Liver (tissue), 9 donors: Measurements from ENCODE around the gene UCN3. TPM values are rescaled to one million over a fixed set of nuclear protein-coding genes. Genes with fewer than 3 reads are reported as not detected.

Experiments
- DNase-seq: peaks from one replicate; pipeline ENCODE4 v3.0.0-alpha.2; 2017; ENCODE audit warnings: low spot score
- H3K27ac ChIP-seq, 2 donors: one replicate each; pipeline ENCODE4 v1.7.0; 2013; ENCODE audit warnings: inconsistent platforms in 2 of 2, low read length in 2 of 2, control low read depth in 1 of 2, low read depth in 1 of 2, mild to moderate bottlenecking in 1 of 2
- H3K27me3 ChIP-seq, 4 donors: one replicate each; pipeline versions ENCODE4 v1.6.1 to v1.7.0; 2013; ENCODE audit warnings: low read length in 3 of 4, inconsistent platforms in 1 of 4, mild to moderate bottlenecking in 1 of 4, moderate library complexity in 1 of 4; ENCODE audit not compliant: control insufficient read depth in 4 of 4, insufficient read depth in 4 of 4
- H3K36me3 ChIP-seq, 4 donors: one replicate each; pipeline versions ENCODE4 v1.6.1 to v1.7.0; 2013; ENCODE audit warnings: low read length in 3 of 4, mild to moderate bottlenecking in 3 of 4, low read depth in 1 of 4, moderate library complexity in 1 of 4; ENCODE audit not compliant: control insufficient read depth in 4 of 4, insufficient read depth in 3 of 4
- H3K4me1 ChIP-seq, 4 donors: one replicate each; pipeline versions ENCODE4 v1.6.1 to v1.7.0; 2013; ENCODE audit warnings: low read length in 3 of 4, mild to moderate bottlenecking in 3 of 4, moderate library complexity in 1 of 4; ENCODE audit not compliant: control insufficient read depth in 4 of 4, insufficient read depth in 4 of 4
- H3K4me3 ChIP-seq, 3 donors: one replicate each; pipeline versions ENCODE4 v1.6.1 to v1.7.0; 2013; ENCODE audit warnings: low read length in 3 of 3, control low read depth in 1 of 3, low read depth in 1 of 3, mild to moderate bottlenecking in 1 of 3
- H3K9ac ChIP-seq, 2 donors: one replicate each; pipeline ENCODE4 v1.7.0; 2013; ENCODE audit warnings: low read length in 2 of 2, mild to moderate bottlenecking in 2 of 2, moderate library complexity in 2 of 2, control low read depth in 1 of 2, low read depth in 1 of 2
- H3K9me3 ChIP-seq, 4 donors: one replicate each; pipeline versions ENCODE4 v1.6.1 to v1.7.0; 2013; ENCODE audit warnings: low read length in 3 of 4; ENCODE audit not compliant: control insufficient read depth in 4 of 4
- ATF3 ChIP-seq: IDR thresholded peaks from 2 replicates; pipeline ENCODE4 v1.6.1; 2016; ENCODE audit warnings: antibody characterized with exemption
- CTCF ChIP-seq: fragments of 150-350 bp; IDR thresholded peaks from 2 replicates; pipeline ENCODE4 v1.5.1; 2017; ENCODE audit warnings: improper control_type of control experiment, low read depth, low read length; ENCODE audit not compliant: missing input control
- EGR1 ChIP-seq, 2 donors: IDR thresholded peaks; 2 replicates each; pipeline ENCODE4 v1.6.1; 2016 to 2018; ENCODE audit warnings: antibody characterized with exemption in 2 of 2, low read depth in 2 of 2
- FOXA1 ChIP-seq: IDR thresholded peaks from 2 replicates; pipeline ENCODE4 v1.6.1; 2016; ENCODE audit warnings: antibody characterized with exemption
- FOXA2 ChIP-seq: IDR thresholded peaks from 2 replicates; pipeline ENCODE4 v1.6.1; 2016; ENCODE audit warnings: antibody characterized with exemption
- GABPA ChIP-seq, 2 donors: IDR thresholded peaks in 1 of 2; conservative IDR thresholded peaks in 1 of 2; 2 replicates each; pipeline ENCODE4 v1.6.1; 2016; ENCODE audit warnings: antibody characterized with exemption in 2 of 2, mild to moderate bottlenecking in 1 of 2, moderate library complexity in 1 of 2
- HNF4A ChIP-seq, 2 donors: conservative IDR thresholded peaks; 2 replicates each; pipeline ENCODE4 v1.6.1; 2016; ENCODE audit warnings: antibody characterized with exemption in 2 of 2, mild to moderate bottlenecking in 2 of 2
- HNF4G ChIP-seq: IDR thresholded peaks from 2 replicates; pipeline ENCODE4 v1.6.1; 2016; ENCODE audit warnings: antibody characterized with exemption
- JUND ChIP-seq, 2 donors: IDR thresholded peaks; 2 replicates each; pipeline ENCODE4 v1.6.1; 2016; ENCODE audit warnings: antibody characterized with exemption in 2 of 2
- NR2F2 ChIP-seq: IDR thresholded peaks from 2 replicates; pipeline ENCODE4 v1.6.1; 2016; ENCODE audit warnings: antibody characterized with exemption
- REST ChIP-seq: IDR thresholded peaks from 2 replicates; pipeline ENCODE4 v1.6.1; 2016; ENCODE audit warnings: antibody characterized with exemption, mild to moderate bottlenecking
- TAF1 ChIP-seq: conservative IDR thresholded peaks from 2 replicates; pipeline ENCODE4 v1.6.1; 2016; ENCODE audit warnings: antibody characterized with exemption, mild to moderate bottlenecking
- YY1 ChIP-seq: IDR thresholded peaks from 2 replicates; pipeline ENCODE4 v1.6.1; 2016; ENCODE audit warnings: antibody characterized with exemption, mild to moderate bottlenecking
- WGBS: extraction: QIAGEN DNeasy Blood & Tissue Kit; methylation state at CpG from one replicate; pipeline ENCODE4 v1.1.7; 2013; 5-methylcytosine and 5-hydroxymethylcytosine counted together
- polyA plus RNA-seq, 2 donors: library from polyadenylated mRNA; stranded (reverse) in 1 of 2; unstranded in 1 of 2; fragments of 200-250 nt in 1 of 2; fragments of >200 nt in 1 of 2; fragmentation: Nextera tagmentation in 1 of 2; extraction: Ambion mirVana in 1 of 2; gene quantifications; one replicate each; pipeline versions ENCODE4 v1.2.1 to v1.2.3, GENCODE V29; 2013 to 2015
- total RNA-seq, 2 donors: library from RNA; depleted of rRNA; stranded (reverse); fragments of >200 nt; gene quantifications; one replicate each; pipeline ENCODE4 v1.2.3, GENCODE V29; 2014
- donor health status: healthy.
- donor health status: healthy.
- donor health status: healthy.
- donor health status: healthy.
- donor health status: healthy.

Gene UCN3
- total RNA-seq (under 1 TPM in 1 of 2 donors, not detected in 1; 0.23 TPM), polyA plus RNA-seq (not detected)

GRCh38 chr10:5364890-5365338, at the start of gene UCN3:
Gene UCN3 (plus strand): TSS chr10:5364966. CDS start chr10:5373721, 8,755 bp downstream.
- H3K27ac ChIP-seq = no peak within 1 kb of the TSS

GRCh38 chr10:5317547-5318107, 47.1 kb upstream of the UCN3 start:
- DNase-seq = no peak
- H3K36me3 ChIP-seq = no peaks in the 10 kb centered on the region
- WGBS = 74% methylated on average over 10 of the region's 10 CpGs
- no peak overlapping the region for H3K9ac ChIP-seq
- TF ChIP-seq YY1 = no peak
- no peak for TF ChIP-seq HNF4G
- TF ChIP-seq JUND (IDR thresholded peaks at IDR 0.05) = no peak
- TF ChIP-seq EGR1 (IDR thresholded peaks at IDR 0.05; ENCODE audit: low read depth in 2 of 2) = no peak
- no peak for TF ChIP-seq NR2F2
- no peak overlapping the region for H3K4me3 ChIP-seq
- no peak overlapping the region for H3K27ac ChIP-seq
- H3K9me3 ChIP-seq = no peaks in the 10 kb centered on the region
- no peaks in the 10 kb centered on the region for H3K4me1 ChIP-seq
- H3K27me3 ChIP-seq = no peaks in the 10 kb centered on the region

More at GRCh38 chr10:5364890-5365338, at the start of gene UCN3:
- no peaks in the 10 kb centered on the region for H3K9me3 ChIP-seq
- no peak within 1 kb of the TSS for H3K9ac ChIP-seq
- 58% methylated on average over 21 of the region's 21 CpGs for WGBS
- peaks cover 0 to 4% (median 1%) of the 10 kb centered on the region in 4 donors for H3K27me3 ChIP-seq
- no peak within 1 kb of the TSS for H3K4me3 ChIP-seq
- H3K4me1 ChIP-seq = no peaks in the 10 kb centered on the region
- DNase-seq = no peak
- no peaks in the 10 kb centered on the region for H3K36me3 ChIP-seq
- TF ChIP-seq ATF3 (no peak), HNF4G (no peak), REST (no peak), FOXA1 (no peak), FOXA2 (no peak), YY1 (no peak)

GRCh38 chr10:5318148-5318547, 46.6 kb upstream of the UCN3 start:
- WGBS = 92% methylated on average over 5 of the region's 5 CpGs
- DNase-seq = no peak
- H3K27ac ChIP-seq = no peak overlapping the region
- H3K9ac ChIP-seq = no peak overlapping the region
- H3K27me3 ChIP-seq = no peaks in the 10 kb centered on the region
- TF ChIP-seq NR2F2 = no peak
- TF ChIP-seq CTCF = no peak
- no peak for TF ChIP-seq HNF4A (conservative IDR thresholded peaks at IDR 0.05)
- TF ChIP-seq EGR1 (IDR thresholded peaks at IDR 0.05; ENCODE audit: low read depth in 2 of 2) = no peak
- TF ChIP-seq FOXA2 = no peak
- no peak for TF ChIP-seq YY1
- TF ChIP-seq HNF4G = no peak
- TF ChIP-seq JUND (IDR thresholded peaks at IDR 0.05) = no peak
- TF ChIP-seq REST = no peak
- no peak for TF ChIP-seq GABPA (IDR thresholded peaks at IDR 0.05 in 1 of 2, conservative IDR thresholded peaks at IDR 0.05 in 1 of 2)
- no peak for TF ChIP-seq TAF1
- H3K9me3 ChIP-seq = no peaks in the 10 kb centered on the region
- H3K36me3 ChIP-seq = no peaks in the 10 kb centered on the region
- no peaks in the 10 kb centered on the region for H3K4me1 ChIP-seq
- no peak overlapping the region for H3K4me3 ChIP-seq
